ENCODE data around the gene FLT1.

FLT1 gene

DNA sequence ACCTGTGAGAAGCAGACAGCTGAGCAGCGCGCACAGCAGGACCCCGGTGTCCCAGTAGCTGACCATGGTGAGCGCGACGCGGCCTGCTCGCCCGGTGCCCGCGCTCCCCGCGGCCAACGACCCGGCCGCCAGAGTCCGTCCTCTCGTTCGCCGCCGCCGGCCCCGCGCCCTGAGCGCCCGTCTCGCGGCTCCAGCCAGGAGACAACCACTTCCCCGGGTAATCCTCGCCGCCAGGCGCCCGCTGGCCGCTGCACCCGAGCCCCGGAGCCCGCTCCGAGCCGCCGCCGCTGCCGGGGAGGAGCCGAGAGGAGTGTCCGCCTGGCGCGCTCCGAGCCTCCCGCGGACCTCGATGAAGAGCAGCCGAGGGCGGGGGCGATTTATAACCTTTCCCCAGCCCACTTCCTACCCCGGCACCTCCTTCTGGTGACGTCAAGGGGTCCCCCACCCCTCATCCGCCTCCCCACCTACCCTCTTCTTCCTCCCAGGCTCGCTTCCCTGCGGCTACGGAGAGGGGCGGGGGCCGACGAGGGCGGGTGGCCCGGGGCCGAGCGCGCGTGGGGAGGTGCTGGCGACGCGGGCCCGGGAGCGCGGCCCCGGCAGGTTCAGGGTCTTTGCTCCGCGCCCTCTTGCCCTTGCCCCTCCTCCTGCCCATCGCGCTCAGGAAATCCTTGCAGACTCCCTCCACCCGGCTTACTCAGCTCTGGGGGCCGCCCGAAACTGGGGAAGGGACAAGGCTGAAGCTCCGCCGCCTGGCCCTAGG, at the start of gene FLT1:
Gene FLT1, minus strand, starts transcription at position 351 of the 760 bp plus-strand sequence. Its CDS starts 285 bp downstream, at position 66.
- DNase-seq (ENCODE audit: low spot score) = peak; percentile 55

DNA sequence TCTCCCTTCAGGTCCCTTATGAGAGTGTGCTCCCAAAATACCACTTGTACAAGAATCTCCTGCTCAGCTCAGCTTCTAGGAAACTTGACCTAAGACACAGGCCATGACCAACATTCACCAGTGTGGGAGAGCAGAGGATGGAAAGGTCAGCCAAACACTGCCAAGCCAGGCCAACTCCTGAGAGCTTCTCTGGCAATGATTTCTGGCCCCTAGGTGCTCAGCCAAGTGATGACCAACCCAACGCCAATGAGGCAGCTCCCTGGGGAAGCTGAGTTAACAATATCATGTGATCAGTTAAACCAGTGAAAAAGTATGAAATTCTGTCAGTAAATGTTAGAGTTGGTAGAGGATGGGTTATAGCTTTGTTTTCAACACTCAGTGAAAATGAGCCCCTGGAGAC, 49.1 kb upstream of the FLT1 start:
- no peak for DNase-seq (ENCODE audit: low spot score)

- DNase-seq (ENCODE audit: low spot score) = no peak
These were observed 47.9 kb upstream of the FLT1 start for GRCh38 chr13:28542804-28543203.

GRCh38 chr13:28541966-28542365, 47.0 kb upstream of the FLT1 start:
- no peak for DNase-seq (ENCODE audit: low spot score)

DNA sequence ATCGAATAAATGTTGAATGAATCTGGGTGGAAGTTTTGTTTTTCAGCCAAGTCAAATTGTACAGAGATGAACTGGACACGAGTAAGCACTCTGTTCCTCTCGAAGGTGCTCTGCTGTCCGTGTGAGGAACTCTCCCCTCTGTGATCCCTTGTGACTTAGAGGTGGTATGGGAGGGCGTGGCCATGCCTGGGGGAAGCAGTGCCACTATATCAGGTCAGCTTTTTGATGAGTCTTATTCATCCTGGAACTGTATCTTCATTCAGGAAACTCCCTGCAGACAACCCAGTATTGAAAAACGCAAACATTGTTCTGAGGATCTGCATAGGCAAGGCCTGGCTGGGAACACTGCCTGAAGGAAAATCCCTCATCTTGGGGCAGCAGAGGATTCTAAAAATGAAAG, 45.7 kb upstream of the FLT1 start:
- DNase-seq (ENCODE audit: low spot score) = no peak

DNA sequence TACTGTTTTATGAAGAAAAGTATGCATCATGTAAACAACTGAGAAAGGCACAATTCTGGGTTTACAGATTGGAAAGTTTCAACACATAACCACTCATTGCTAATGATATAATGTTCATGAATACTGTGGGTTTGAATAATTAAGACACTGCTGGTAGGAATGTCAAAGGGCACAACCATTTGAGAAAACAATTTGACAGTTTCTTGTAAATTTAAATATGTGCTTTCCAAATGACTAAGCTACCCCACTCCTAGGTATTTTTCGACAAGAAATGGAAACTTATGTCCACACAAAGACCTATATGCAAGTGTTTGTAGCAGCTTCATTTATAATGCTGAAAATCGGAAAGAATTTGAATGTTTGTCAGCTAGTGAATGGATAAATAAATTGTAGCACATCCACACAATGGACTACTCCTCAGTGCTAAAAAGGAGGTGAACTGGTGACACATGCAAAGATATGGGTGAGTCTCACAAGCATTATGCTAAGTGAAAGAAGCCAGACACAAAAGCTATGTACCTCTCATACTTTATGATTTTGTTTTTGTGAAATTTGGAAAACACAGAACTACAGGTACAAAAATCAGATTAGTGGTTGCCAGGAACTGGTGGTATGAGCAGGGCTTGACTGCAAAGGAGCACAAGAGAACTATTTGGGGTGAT, 44.8 kb upstream of the FLT1 start:
- no peak for DNase-seq (ENCODE audit: low spot score)

DNA sequence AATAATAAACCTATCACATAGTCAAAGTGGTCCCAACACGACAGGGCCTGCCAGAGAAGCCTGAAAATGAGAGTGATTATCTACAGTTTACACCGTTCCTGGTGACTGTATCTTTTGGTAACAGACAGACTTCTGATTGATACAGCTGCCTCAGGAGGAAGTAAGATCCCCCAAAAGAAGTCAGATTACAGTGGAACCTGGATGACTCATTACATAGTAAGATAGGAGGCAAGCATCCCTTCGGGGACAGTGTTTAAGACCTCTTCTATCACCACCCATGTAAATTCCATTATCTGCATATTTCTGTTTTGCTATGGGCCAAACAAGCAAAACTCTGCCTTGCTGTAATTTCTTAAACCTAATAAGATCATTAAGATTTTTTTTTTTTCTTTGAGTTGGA, 44.0 kb upstream of the FLT1 start:
- DNase-seq (ENCODE audit: low spot score) = no peak

DNA sequence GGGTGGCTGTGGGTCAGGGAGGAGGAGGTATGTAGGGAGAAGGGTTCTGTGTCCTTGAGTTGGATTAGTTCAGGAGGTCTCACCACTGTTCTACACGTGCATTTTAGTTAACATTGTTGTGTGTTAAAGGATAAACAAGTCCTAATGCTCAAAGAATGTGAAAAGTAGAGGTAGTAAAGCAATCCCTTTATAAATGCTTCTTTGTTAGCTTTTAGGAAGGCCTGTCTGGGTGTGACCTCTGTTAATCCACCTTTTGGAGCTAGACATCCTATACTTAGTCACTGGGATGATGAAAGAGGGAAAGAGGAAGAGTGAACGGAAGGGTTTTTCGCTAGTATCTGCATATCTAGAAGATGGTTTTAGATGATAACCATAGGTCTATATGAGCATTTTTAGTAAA, 42.2 kb upstream of the FLT1 start:
- DNase-seq (ENCODE audit: low spot score) = no peak

DNA sequence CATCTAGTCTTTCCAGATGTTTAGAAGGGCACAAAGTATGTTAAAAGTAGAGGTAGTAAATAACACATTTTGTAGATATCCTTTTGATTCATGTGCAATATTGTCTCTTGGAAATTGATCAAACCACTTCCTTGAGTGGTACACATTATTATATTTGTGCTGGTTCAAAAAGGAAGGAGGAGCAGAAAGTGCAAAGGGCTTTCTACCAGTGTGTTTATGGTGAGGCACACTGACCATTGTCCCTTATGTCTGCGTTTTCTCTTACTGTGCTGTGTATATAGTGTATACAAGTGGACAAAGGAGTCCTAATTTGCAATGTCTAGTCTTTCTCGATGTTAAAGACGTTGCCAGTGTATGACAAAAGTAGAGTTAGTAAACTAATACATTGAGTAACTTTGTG, 41.4 kb upstream of the FLT1 start:
- no peak for DNase-seq (ENCODE audit: low spot score)

DNA sequence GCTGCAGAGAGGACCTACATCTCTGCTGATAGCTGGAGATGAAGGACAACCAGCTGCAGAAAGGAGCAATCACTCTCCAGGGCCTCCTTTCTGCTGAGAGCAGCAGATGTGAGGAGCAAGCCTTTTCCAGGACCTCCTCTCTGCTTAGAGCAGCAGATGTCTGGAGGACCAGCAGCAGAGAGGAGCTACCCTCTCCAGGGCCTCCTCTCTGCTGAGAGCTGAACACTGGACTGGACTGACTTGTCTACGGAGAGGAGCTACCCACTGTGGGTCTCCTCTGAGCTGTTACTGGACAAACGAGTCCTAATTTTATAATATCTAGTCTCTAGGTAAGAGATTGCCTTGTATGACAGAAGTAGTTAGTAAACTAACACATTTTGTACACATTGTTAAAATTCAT, 40.8 kb upstream of the FLT1 start:
- no peak for DNase-seq (ENCODE audit: low spot score)

- DNase-seq (ENCODE audit: low spot score) = no peak
These were observed 39.9 kb upstream of the FLT1 start for GRCh38 chr13:28534801-28535200.

- no peak for DNase-seq (ENCODE audit: low spot score)
These were observed 39.3 kb upstream of the FLT1 start for GRCh38 chr13:28534210-28534609.

GRCh38 chr13:28533441-28534166, 38.7 kb upstream of the FLT1 start:
- no peak for DNase-seq (ENCODE audit: low spot score)

GRCh38 chr13:28533125-28533436, 38.2 kb upstream of the FLT1 start:
- DNase-seq (ENCODE audit: low spot score) = no peak

GRCh38 chr13:28532388-28533124, 37.6 kb upstream of the FLT1 start:
- DNase-seq (ENCODE audit: low spot score) = peak; percentile 18

DNA sequence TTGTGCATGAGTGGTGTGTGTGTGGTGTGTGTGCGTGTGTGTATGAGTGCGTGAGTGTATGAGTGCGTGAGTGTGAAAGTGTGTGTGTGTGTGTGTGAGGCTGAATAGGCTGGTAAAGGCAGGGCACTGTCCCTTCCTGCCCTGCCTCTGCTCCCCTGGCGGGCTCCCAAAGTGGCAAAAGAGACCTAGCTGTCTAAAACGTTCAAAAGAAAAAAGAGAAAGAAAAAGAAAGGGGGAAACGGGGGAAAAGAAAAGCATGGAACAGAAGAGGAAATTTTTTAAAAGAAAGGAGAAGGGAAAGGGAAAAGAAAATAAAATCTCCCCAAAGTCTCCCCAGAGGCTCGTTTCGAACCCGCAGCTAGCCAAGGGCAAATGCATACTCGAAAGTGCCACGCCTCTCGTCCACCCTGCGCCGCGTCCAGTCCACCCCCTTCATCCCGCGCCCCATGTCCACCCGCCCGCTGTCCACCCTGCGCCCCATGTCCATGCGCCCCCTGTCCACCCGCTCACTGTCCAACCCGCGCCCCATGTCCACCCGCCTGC, 37.0 kb upstream of the FLT1 start:
- peak; percentile 20 for DNase-seq (ENCODE audit: low spot score)

GRCh38 chr13:28531077-28531844, 36.3 kb upstream of the FLT1 start:
- peak; percentile 59 for DNase-seq (ENCODE audit: low spot score)

- DNase-seq (ENCODE audit: low spot score) = peak; percentile 47
These were observed 35.8 kb upstream of the FLT1 start for GRCh38 chr13:28530729-28531076.

DNA sequence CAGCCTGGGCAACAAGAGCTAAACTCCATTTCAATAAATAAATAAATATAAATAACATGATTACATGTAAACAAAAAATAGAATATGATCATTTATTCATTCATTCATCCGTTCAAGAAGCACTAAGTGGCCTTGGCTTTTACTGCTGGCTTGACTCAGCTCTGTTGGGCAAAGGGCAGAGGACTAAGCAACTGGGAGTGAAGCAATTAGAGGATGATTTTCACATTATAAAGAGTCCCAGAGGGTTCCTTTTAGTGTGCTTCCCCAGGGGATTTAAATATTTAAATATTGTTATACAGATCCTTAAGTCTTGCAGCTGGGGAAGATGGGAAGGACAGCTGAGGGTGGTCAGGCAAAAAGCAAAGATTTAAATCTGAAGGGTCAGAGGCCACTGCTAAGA, 34.9 kb upstream of the FLT1 start:
- DNase-seq (ENCODE audit: low spot score) = no peak

DNA sequence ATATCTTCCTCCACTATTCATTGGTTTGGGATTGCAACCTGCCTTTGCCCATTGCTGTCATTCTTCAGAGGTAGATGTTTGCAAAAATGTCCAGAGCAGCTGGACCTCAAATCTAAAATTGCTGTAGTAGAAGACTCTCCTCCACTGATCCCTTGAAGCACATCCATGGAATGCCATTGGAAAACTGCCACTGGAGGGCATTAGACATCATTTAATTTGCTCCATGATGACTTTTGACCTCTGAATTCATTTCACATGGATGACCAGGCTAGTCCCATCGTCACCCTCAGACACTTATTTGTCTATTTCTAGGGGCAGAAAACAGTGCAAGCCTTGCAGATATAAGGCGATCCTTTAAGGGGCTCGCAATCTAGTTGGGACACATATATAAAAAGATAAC, 33.9 kb upstream of the FLT1 start:
- DNase-seq (ENCODE audit: low spot score) = no peak

DNA sequence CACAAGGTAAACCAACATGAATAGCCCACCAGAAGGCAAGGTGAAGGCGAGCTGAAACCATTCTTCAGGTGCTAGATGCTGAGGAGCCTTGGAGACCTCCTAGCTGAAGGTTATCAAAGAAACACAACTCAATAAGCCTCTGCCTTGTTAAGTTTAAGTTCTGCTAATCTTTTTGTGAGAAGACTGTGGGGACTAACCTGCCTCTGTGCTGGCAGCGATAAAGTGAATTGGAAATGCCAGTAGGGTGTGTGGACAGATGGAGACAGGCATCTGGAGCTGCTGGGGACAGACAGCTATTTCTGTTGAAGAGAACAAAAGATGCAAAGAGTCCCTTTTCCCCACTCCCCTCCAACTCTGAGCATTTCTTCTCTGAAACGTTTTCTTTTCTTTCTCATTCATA, 33.5 kb upstream of the FLT1 start:
- DNase-seq (ENCODE audit: low spot score) = no peak

GRCh38 chr13:28527629-28528028, 32.7 kb upstream of the FLT1 start:
- no peak for DNase-seq (ENCODE audit: low spot score)
